Neuronal stem cell (in vitro differentiated cells): ENCODE measurements around the gene FGB.

Source experiments
- DNase-seq: peaks from one replicate; pipeline ENCODE4 v3.0.0-alpha.2; 2013; ENCODE audit warnings: low spot score
- H2AFZ ChIP-seq: one replicate; pipeline ENCODE4 v1.6.1; 2013; ENCODE audit warnings: mild to moderate bottlenecking, low read length, inconsistent platforms
- H2AK5ac ChIP-seq: 2 replicates; pipeline ENCODE4 v1.6.1; 2013; ENCODE audit warnings: low read depth, mild to moderate bottlenecking, inconsistent platforms, low read length, moderate library complexity, mixed read lengths
- H2BK120ac ChIP-seq: 2 replicates; pipeline ENCODE4 v1.6.1; 2013; ENCODE audit warnings: low read depth, mild to moderate bottlenecking, inconsistent platforms, low read length, moderate library complexity, mixed read lengths
- H2BK12ac ChIP-seq: one replicate; pipeline ENCODE4 v1.6.1; 2013; ENCODE audit warnings: low read length, inconsistent platforms
- H2BK15ac ChIP-seq: 2 replicates; pipeline ENCODE4 v1.6.1; 2013; ENCODE audit warnings: mild to moderate bottlenecking, low read length, inconsistent platforms, mixed read lengths
- H2BK5ac ChIP-seq: one replicate; pipeline ENCODE4 v1.6.1; 2013; ENCODE audit warnings: inconsistent platforms, mild to moderate bottlenecking, low read length, moderate library complexity
- H3K14ac ChIP-seq: one replicate; pipeline ENCODE4 v1.6.1; 2013; ENCODE audit warnings: low read length, inconsistent platforms
- H3K18ac ChIP-seq: 2 replicates; pipeline ENCODE4 v1.6.1; 2013; ENCODE audit warnings: low read length, inconsistent platforms
- H3K23ac ChIP-seq: 2 replicates; pipeline ENCODE4 v1.6.1; 2013; ENCODE audit warnings: low read depth, mild to moderate bottlenecking, mixed read lengths, low read length, inconsistent platforms; ENCODE audit not compliant: poor library complexity
- H3K27ac ChIP-seq: replicated peaks from 3 replicates; pipeline ENCODE4 v1.5.1; 2013; ENCODE audit warnings: low read length, inconsistent platforms
- H3K27me3 ChIP-seq, 3 experiments: 2 replicates each; pipeline ENCODE4 v1.6.1; 2013; ENCODE audit warnings: low read length in 3 of 3, mild to moderate bottlenecking in 2 of 3, inconsistent platforms in 1 of 3, low read depth in 1 of 3, mixed read lengths in 1 of 3, moderate library complexity in 1 of 3; ENCODE audit not compliant: control insufficient read depth in 3 of 3, insufficient read depth in 3 of 3
- H3K36me3 ChIP-seq, 2 donors: replicated peaks in 1 of 2; 2 replicates each; pipeline ENCODE4 v1.6.1; 2013; ENCODE audit warnings: low read length in 2 of 2; ENCODE audit not compliant: control insufficient read depth in 2 of 2, insufficient read depth in 2 of 2
- H3K4ac ChIP-seq: 2 replicates; pipeline ENCODE4 v1.6.1; 2013; ENCODE audit warnings: inconsistent platforms, mild to moderate bottlenecking, low read length, moderate library complexity
- H3K4me1 ChIP-seq, 2 donors: 1 replicate in 1 of 2; 2 replicates in 1 of 2; pipeline ENCODE4 v1.6.1; 2013; ENCODE audit warnings: low read length in 2 of 2, low read depth in 1 of 2; ENCODE audit not compliant: control insufficient read depth in 2 of 2, insufficient read depth in 1 of 2
- H3K4me2 ChIP-seq: one replicate; pipeline ENCODE4 v1.6.1; 2013; ENCODE audit warnings: mild to moderate bottlenecking, low read length, inconsistent platforms; ENCODE audit not compliant: insufficient read depth, poor library complexity, severe bottlenecking
- H3K4me3 ChIP-seq, 2 donors: 2 replicates each; pipeline ENCODE4 v1.5.1; 2013; ENCODE audit warnings: low read length in 2 of 2, mild to moderate bottlenecking in 2 of 2, inconsistent platforms in 1 of 2, moderate library complexity in 1 of 2
- H3K79me1 ChIP-seq: one replicate; pipeline ENCODE4 v1.6.1; 2013; ENCODE audit warnings: low read depth, mild to moderate bottlenecking, inconsistent platforms, low read length, moderate library complexity
- H3K9ac ChIP-seq: one replicate; pipeline ENCODE4 v1.6.1; 2013; ENCODE audit warnings: mild to moderate bottlenecking, low read depth, low read length, inconsistent platforms; ENCODE audit not compliant: poor library complexity
- H3K9me3 ChIP-seq, 2 donors: replicated peaks in 1 of 2; 2 replicates each; pipeline versions ENCODE3 to v1.6.1; 2013; ENCODE audit warnings: low read length in 2 of 2, mild to moderate bottlenecking in 2 of 2, inconsistent platforms in 1 of 2, low read depth in 1 of 2, mixed read lengths in 1 of 2, moderate library complexity in 1 of 2; ENCODE audit not compliant: control insufficient read depth in 2 of 2, insufficient read depth in 1 of 2
- H4K8ac ChIP-seq: one replicate; pipeline ENCODE4 v1.6.1; 2013; ENCODE audit warnings: low read depth, mild to moderate bottlenecking, inconsistent platforms, low read length, moderate library complexity
- H4K91ac ChIP-seq: one replicate; pipeline ENCODE4 v1.6.1; 2013; ENCODE audit warnings: low read length, low read depth, mild to moderate bottlenecking, inconsistent platforms; ENCODE audit not compliant: poor library complexity
- WGBS, 2 donors: extraction: QIAGEN DNeasy Blood & Tissue Kit; methylation state at CpG; one replicate each; pipeline ENCODE4 v1.1.7; 2013; ENCODE audit warnings: missing lambda C conversion rate in 2 of 2, mixed read lengths in 1 of 2; ENCODE audit not compliant: insufficient read length in 2 of 2, insufficient replicate concordance in 1 of 2; ENCODE audit errors: extremely low coverage in 2 of 2; 5-methylcytosine and 5-hydroxymethylcytosine counted together

The FGB gene

DNA sequence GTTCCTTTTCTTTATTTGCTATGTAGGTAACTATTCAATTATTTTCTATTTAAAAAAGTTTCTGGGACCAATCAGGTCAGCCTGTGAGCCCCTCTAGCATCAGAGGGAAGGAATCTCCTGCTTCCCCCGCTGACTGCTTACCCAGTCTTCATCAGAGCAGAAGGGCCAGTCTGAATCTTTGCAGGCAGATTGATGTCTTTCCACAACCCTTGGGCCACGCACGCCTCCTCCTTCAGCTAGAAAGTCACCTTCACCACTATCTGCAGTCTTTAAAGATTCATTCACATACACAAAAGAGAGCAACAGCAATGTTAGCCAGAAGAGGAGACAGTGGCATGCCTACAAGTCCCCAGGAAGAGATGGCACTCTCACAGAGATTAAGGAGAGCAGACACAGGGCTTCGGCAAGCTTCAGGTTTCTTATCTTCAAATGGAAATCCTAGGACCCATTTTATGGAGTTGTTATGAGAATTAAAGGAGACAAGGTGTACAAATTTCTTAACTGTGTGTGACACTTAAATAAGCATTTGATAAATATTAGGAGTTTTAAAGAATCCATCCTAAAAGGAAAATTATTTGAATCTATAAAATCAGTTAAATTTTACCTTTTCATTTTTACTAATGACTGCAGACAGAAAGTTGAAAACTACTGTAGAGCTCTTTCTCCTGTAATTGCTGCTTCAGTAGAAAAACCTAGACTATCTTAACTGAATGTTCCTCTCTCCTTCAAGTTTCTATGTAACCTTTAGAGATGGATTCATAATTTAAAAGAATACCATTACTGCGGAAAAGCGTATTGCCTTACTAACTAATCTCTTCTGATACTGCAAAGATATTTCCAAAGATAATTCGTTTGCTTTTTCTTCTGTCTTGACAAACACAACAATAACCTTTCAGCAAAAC, 26.7 kb downstream of the FGB start:
- H3K4me3 ChIP-seq: no peak overlapping the region
- H2BK15ac ChIP-seq: no peak overlapping the region
- H3K36me3 ChIP-seq: no peaks in the 10 kb centered on the region
- no peak overlapping the region for H3K18ac ChIP-seq
- H2BK120ac ChIP-seq: no peak overlapping the region
- no peak overlapping the region for H3K27ac ChIP-seq
- no peak overlapping the region for H3K9ac ChIP-seq
- H3K4me2 ChIP-seq: no peak overlapping the region
- no peak overlapping the region for H3K14ac ChIP-seq
- no peaks in the 10 kb centered on the region for H3K79me1 ChIP-seq
- H2AFZ ChIP-seq: no peak overlapping the region
- peak overlapping the region; percentile 14 for H4K91ac ChIP-seq
- DNase-seq: no peak
- H4K8ac ChIP-seq: no peak overlapping the region
- no peak overlapping the region for H3K4ac ChIP-seq
- H2BK12ac ChIP-seq: no peak overlapping the region
- H3K9me3 ChIP-seq: no peaks in the 10 kb centered on the region
- peaks cover 0 to 4% (median 0%) of the 10 kb centered on the region in 3 experiments for H3K27me3 ChIP-seq
- no CpG with 5 or more reads among the region's 7 CpGs for WGBS, 2 donors
- no peak overlapping the region for H2AK5ac ChIP-seq
- H2BK5ac ChIP-seq: no peak overlapping the region
- H3K23ac ChIP-seq: no peak overlapping the region
- peaks cover 0 to 8% of the 10 kb centered on the region in 2 donors for H3K4me1 ChIP-seq

DNA sequence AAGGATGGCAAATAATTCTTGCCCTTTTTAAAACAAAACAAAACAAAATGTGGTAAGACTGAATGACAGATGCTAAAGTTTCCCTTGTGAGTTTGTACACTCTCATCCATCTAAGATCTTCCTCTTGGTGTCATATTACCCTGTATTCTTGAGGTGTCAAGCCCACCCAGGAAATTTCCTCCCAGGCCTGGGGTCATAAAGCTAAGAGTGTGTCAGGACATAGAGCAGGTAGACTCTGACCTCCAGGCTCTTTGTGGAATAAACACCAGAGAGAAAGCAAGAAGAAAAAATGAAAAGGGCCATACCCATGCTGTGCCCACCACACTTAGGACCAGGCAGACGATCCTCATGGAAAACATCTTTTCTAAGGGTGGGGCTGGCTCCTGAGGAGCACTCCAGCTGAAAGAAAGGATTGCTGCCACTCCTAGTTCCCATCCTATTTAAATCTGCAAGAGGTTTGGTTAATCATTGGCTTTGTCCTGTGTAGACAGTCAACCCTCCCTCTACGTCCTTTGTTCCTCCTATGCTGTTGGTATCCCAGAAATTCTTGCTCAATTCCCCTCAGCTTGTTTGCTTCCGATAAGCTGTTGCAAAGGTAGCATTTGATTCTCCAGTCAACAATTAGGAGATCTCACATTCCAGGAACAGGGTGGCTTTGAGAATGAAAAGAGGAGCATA, 27.7 kb downstream of the FGB start, which contains the start of gene FGA:
Gene FGA (minus strand): TSS at position 414 of the 678 bp plus-strand sequence. CDS start 55 bp downstream, at position 359.
- Histone ChIP-seq H2AK5ac (no peak within 1 kb of the TSS), H3K9me3 (no peaks in the 10 kb centered on the region), H3K23ac (no peak within 1 kb of the TSS), H4K8ac (no peak within 1 kb of the TSS), H3K27ac (no peak within 1 kb of the TSS), H2BK15ac (no peak within 1 kb of the TSS), H3K4ac (no peak within 1 kb of the TSS), H3K4me2 (no peak within 1 kb of the TSS), H4K91ac (no peak within 1 kb of the TSS), H3K18ac (no peak within 1 kb of the TSS), H3K79me1 (no peaks in the 10 kb centered on the region), H2BK12ac (no peak within 1 kb of the TSS), H2BK120ac (no peak within 1 kb of the TSS), H3K27me3 (peaks cover 0 to 3% (median 0%) of the 10 kb centered on the region in 3 experiments), H2BK5ac (no peak within 1 kb of the TSS), H3K9ac (no peak within 1 kb of the TSS), H3K4me1 (peaks cover 0 to 8% of the 10 kb centered on the region in 2 donors), H2AFZ (no peak within 1 kb of the TSS), H3K14ac (no peak within 1 kb of the TSS), H3K4me3 (no peak within 1 kb of the TSS), H3K36me3 (no peaks in the 10 kb centered on the region)
- no CpG with 5 or more reads among the region's 3 CpGs for WGBS, 2 donors
- DNase-seq: no peak

DNA sequence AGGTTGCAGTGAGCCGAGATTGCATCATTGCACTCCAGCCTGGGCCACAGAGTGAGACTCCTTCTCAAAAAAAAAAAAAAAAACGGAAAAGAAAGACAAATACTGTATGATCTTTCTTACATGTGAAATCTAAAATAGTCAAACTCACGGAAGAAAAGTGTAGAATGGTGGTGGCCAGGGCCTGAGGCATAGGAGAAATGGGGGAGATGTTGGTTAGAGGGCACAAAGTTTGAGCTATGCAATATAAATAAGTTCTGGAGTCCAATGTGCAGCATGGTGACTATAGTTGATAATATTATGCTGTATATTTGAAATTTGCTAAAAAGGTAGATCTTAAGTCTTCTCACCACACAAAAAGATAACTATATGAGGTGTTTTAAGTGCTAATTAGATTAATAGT, 29.1 kb downstream of the FGB start:
- Histone ChIP-seq H3K79me1 (no peaks in the 10 kb centered on the region), H3K27me3 (peaks cover 0 to 3% (median 0%) of the 10 kb centered on the region in 3 experiments), H3K18ac (no peak overlapping the region), H2BK5ac (no peak overlapping the region), H3K4me3 (no peak overlapping the region), H3K4me1 (peaks cover 0 to 8% of the 10 kb centered on the region in 2 donors), H4K91ac (no peak overlapping the region), H3K4ac (no peak overlapping the region), H2BK120ac (no peak overlapping the region), H3K27ac (no peak overlapping the region), H2AFZ (no peak overlapping the region), H2BK12ac (no peak overlapping the region), H2BK15ac (no peak overlapping the region), H4K8ac (no peak overlapping the region), H3K36me3 (no peaks in the 10 kb centered on the region), H3K14ac (no peak overlapping the region), H3K4me2 (no peak overlapping the region), H2AK5ac (no peak overlapping the region), H3K9me3 (no peaks in the 10 kb centered on the region), H3K23ac (no peak overlapping the region), H3K9ac (no peak overlapping the region)
- DNase-seq: no peak
- WGBS, 2 donors: no CpG with 5 or more reads among the region's 3 CpGs

DNA sequence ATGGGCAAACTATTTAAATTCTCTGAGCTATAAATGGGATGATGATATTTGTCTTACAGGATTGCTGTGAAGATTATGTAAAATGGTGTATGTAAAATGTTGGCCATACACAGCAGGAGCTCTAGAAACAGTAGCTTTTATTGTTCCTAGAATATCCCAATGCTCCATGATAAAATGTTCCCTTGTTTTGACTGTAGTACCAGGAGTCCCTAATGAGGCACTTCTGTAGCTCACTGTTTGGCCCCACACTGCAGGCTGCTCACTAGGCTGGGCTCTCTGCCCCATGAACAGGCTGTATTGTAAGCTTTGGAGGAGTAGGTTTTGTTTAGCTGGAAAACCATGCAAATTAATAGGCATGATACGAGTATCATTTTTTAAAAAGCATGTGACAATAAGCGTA, 31.1 kb downstream of the FGB start:
- H2AK5ac ChIP-seq: no peak overlapping the region
- H3K4ac ChIP-seq: no peak overlapping the region
- H4K91ac ChIP-seq: no peak overlapping the region
- no peak overlapping the region for H3K4me3 ChIP-seq
- no peak overlapping the region for H2BK5ac ChIP-seq
- no peak overlapping the region for H2BK120ac ChIP-seq
- no peaks in the 10 kb centered on the region for H3K9me3 ChIP-seq
- H2BK15ac ChIP-seq: no peak overlapping the region
- H3K23ac ChIP-seq: no peak overlapping the region
- no peaks in the 10 kb centered on the region for H3K36me3 ChIP-seq
- H3K79me1 ChIP-seq: no peaks in the 10 kb centered on the region
- no peak overlapping the region for H3K4me2 ChIP-seq
- H2BK12ac ChIP-seq: no peak overlapping the region
- no peak overlapping the region for H3K9ac ChIP-seq
- no peak overlapping the region for H3K27ac ChIP-seq
- H3K4me1 ChIP-seq: peaks cover 0 to 8% of the 10 kb centered on the region in 2 donors
- no peak overlapping the region for H3K18ac ChIP-seq
- DNase-seq: no peak
- H3K14ac ChIP-seq: no peak overlapping the region
- H4K8ac ChIP-seq: no peak overlapping the region
- no CpG with 5 or more reads among the region's 2 CpGs for WGBS, 2 donors
- peaks cover 0 to 3% (median 0%) of the 10 kb centered on the region in 3 experiments for H3K27me3 ChIP-seq
- H2AFZ ChIP-seq: no peak overlapping the region
